Measurements from ENCODE around the gene GALNT9.
A peak's percentile ranks its signal among the peaks of the same experiment; 100 is the strongest.

GALNT9 gene

GRCh38 chr12:132178801-132179401, 150.5 kb downstream of the GALNT9 start:
- DNase-seq: peak; percentile 45

GRCh38 chr12:132178316-132178715, 151.1 kb downstream of the GALNT9 start:
- DNase-seq: no peak

GRCh38 chr12:132176920-132177551, 152.4 kb downstream of the GALNT9 start:
- DNase-seq: no peak

GRCh38 chr12:132176385-132176919, 152.9 kb downstream of the GALNT9 start:
- DNase-seq: no peak

GRCh38 chr12:132175496-132176384, 153.6 kb downstream of the GALNT9 start:
- DNase-seq: no peak

- DNase-seq: no peak
Observed at GRCh38 chr12:132174839-132175490, 154.4 kb downstream of the GALNT9 start.

- DNase-seq: no peak
Observed at GRCh38 chr12:132174015-132174838, 155.2 kb downstream of the GALNT9 start.

GRCh38 chr12:132173135-132174014, 156.0 kb downstream of the GALNT9 start:
- DNase-seq: no peak

GRCh38 chr12:132172619-132173018, 156.8 kb downstream of the GALNT9 start:
- no peak for DNase-seq

GRCh38 chr12:132171968-132172521, 157.3 kb downstream of the GALNT9 start:
- DNase-seq: no peak

GRCh38 chr12:132171293-132171967, 158.0 kb downstream of the GALNT9 start:
- no peak for DNase-seq

- DNase-seq: no peak
Observed at GRCh38 chr12:132170637-132171292, 158.6 kb downstream of the GALNT9 start.

- DNase-seq: no peak
Observed at GRCh38 chr12:132170094-132170636, 159.2 kb downstream of the GALNT9 start.

GRCh38 chr12:132169376-132169775, 160.0 kb downstream of the GALNT9 start:
- no peak for DNase-seq

- no peak for DNase-seq
Observed at GRCh38 chr12:132168311-132169031, 160.9 kb downstream of the GALNT9 start.

GRCh38 chr12:132167611-132168310, 161.6 kb downstream of the GALNT9 start:
- DNase-seq: no peak

- DNase-seq: no peak
Observed at GRCh38 chr12:132166801-132167591, 162.4 kb downstream of the GALNT9 start.

Data from NCI-H1105 (cell line).